HepG2 (cell line): ENCODE data around the gene CASR. TPM values are rescaled to one million over a fixed set of nuclear protein-coding genes. Genes with fewer than 3 reads are reported as not detected.

Source experiments
- CSRNP1 ChIP-seq: sonication (generic); formaldehyde crosslinking; IDR thresholded peaks from 2 replicates; pipeline ENCODE4 v1.8.1; 2023; ENCODE audit warnings: mild to moderate bottlenecking, missing genetic modification reagents
- DBP ChIP-seq: sonication (generic); formaldehyde crosslinking; IDR thresholded peaks from 2 replicates; pipeline ENCODE4 v1.4.0; 2020; ENCODE audit warnings: missing genetic modification reagents; ENCODE audit errors: not compliant biosample characterization
- HNF4A ChIP-seq: sonication (generic); formaldehyde crosslinking; IDR thresholded peaks from 2 replicates; pipeline ENCODE4 v1.4.0; 2020; ENCODE audit warnings: missing genetic modification reagents
- HNRNPK ChIP-seq: fragments of 200-400 bp; formaldehyde crosslinking; IDR thresholded peaks from 2 replicates; pipeline ENCODE4 v1.6.1; 2018; ENCODE audit warnings: low read length, low read depth, moderate library complexity, mild to moderate bottlenecking; ENCODE audit not compliant: poor library complexity, severe bottlenecking
- JUNB ChIP-seq: sonication (generic); formaldehyde crosslinking; IDR thresholded peaks from 2 replicates; pipeline ENCODE4 v1.8.0; 2022; ENCODE audit warnings: missing genetic modification reagents, mild to moderate bottlenecking, borderline replicate concordance
- MEIS2 ChIP-seq: sonication (generic); formaldehyde crosslinking; IDR thresholded peaks from 2 replicates; pipeline ENCODE4 v1.9.0; 2021; ENCODE audit warnings: mild to moderate bottlenecking, missing genetic modification reagents
- MIXL1 ChIP-seq: IDR thresholded peaks from 2 replicates; pipeline ENCODE4 v1.6.1; 2016
- PHF8 ChIP-seq: sonication (generic); formaldehyde crosslinking; IDR thresholded peaks from 2 replicates; pipeline ENCODE4 v1.5.0; 2020; ENCODE audit warnings: missing genetic modification reagents
- REPIN1 ChIP-seq: sonication (generic); formaldehyde crosslinking; IDR thresholded peaks from 2 replicates; pipeline ENCODE4 v1.8.0; 2022; ENCODE audit warnings: missing genetic modification reagents, low read depth, mild to moderate bottlenecking, borderline replicate concordance
- SMAD3 ChIP-seq: sonication (generic); formaldehyde crosslinking; IDR thresholded peaks from 2 replicates; pipeline ENCODE4 v1.4.0; 2020; ENCODE audit warnings: missing genetic modification reagents
- SOX6 ChIP-seq, 2 experiments: fragments of 450-650 bp in 1 of 2; sonication (generic) in 1 of 2; formaldehyde crosslinking in 1 of 2; IDR thresholded peaks; 2 replicates each; pipeline versions ENCODE4 v1.4.0 to v1.6.1; 2017 to 2020; ENCODE audit warnings: antibody characterized with exemption in 1 of 2, mild to moderate bottlenecking in 1 of 2, missing genetic modification reagents in 1 of 2
- TGIF2 ChIP-seq: IDR thresholded peaks from 2 replicates; pipeline ENCODE4 v1.6.1; 2016; ENCODE audit warnings: control low read depth, missing compliant biosample characterization
- THYN1 ChIP-seq: sonication (generic); formaldehyde crosslinking; IDR thresholded peaks from 2 replicates; pipeline ENCODE4 v1.8.1; 2023; ENCODE audit warnings: low read depth, mild to moderate bottlenecking, moderate library complexity, missing genetic modification reagents, borderline replicate concordance
- U2AF1 ChIP-seq: fragments of 200-400 bp; formaldehyde crosslinking; optimal IDR thresholded peaks from 2 replicates; pipeline ENCODE3; 2017; ENCODE audit warnings: mild to moderate bottlenecking, low read depth, low read length
- ZBTB7B ChIP-seq: sonication (generic); formaldehyde crosslinking; IDR thresholded peaks from 2 replicates; pipeline ENCODE4 v1.4.0; 2020; ENCODE audit warnings: missing genetic modification reagents
- ZNF326 ChIP-seq: sonication (generic); formaldehyde crosslinking; IDR thresholded peaks from 2 replicates; pipeline ENCODE4 v1.4.0; 2020; ENCODE audit warnings: missing genetic modification reagents, borderline replicate concordance
- ZNF431 ChIP-seq: sonication (generic); formaldehyde crosslinking; IDR thresholded peaks from 2 replicates; pipeline ENCODE4 v1.9.0; 2022; ENCODE audit warnings: missing genetic modification reagents, low read depth, mild to moderate bottlenecking, borderline replicate concordance
- ZNF724P ChIP-seq: sonication (generic); formaldehyde crosslinking; IDR thresholded peaks from 2 replicates; pipeline ENCODE4 v1.8.0; 2022; ENCODE audit warnings: missing genetic modification reagents, borderline replicate concordance
- polyA plus RNA-seq, 8 experiments: library from polyadenylated mRNA; depleted of rRNA in 3 of 8; stranded (reverse) in 7 of 8; unstranded in 1 of 8; fragments of >200 nt; fragmentation: Illumina TruSeq in 4 of 8; extraction: Trizol in 4 of 8; gene quantifications; 2 replicates each; pipeline versions ENCODE4 v1.2.1 to v1.2.3, GENCODE V29; 2011 to 2016; ENCODE audit warnings: low read depth in 4 of 8, missing spikeins in 1 of 8, mixed read lengths in 1 of 8; ENCODE audit not compliant: insufficient read depth in 1 of 8
- total RNA-seq, 5 experiments: library from RNA; depleted of rRNA; stranded (reverse); fragments of >200 nt; fragmentation: Illumina TruSeq; extraction: Trizol; gene quantifications; 2 replicates each; pipeline ENCODE4 v1.2.3, GENCODE V29; 2016; ENCODE audit warnings: low read depth in 1 of 5
- TF ChIP-seq, protein P1 (sequence below), 2 experiments: sonication (generic) in 1 of 2; formaldehyde crosslinking in 1 of 2; IDR thresholded peaks; 2 replicates each; pipeline versions ENCODE4 v1.4.0 to v1.6.1; 2018 to 2020; ENCODE audit warnings: missing genetic modification reagents in 2 of 2, borderline replicate concordance in 1 of 2, low read depth in 1 of 2, mild to moderate bottlenecking in 1 of 2, missing biosample characterization in 1 of 2
- TF ChIP-seq, protein P2 (sequence below): sonication (generic); formaldehyde crosslinking; IDR thresholded peaks from 2 replicates; pipeline ENCODE4 v1.5.0; 2020; ENCODE audit warnings: mild to moderate bottlenecking, missing genetic modification reagents, borderline replicate concordance

CASR gene
- total and polyA plus RNA-seq, 2 of the 13 experiments (the other 11 are each of a cell fraction or from before 2014, with no cell fraction given), result not detected

GRCh38 chr3:122305818-122306621 lies 122.6 kb downstream of the CASR start (continued):
- TF ChIP-seq, protein P1, sequence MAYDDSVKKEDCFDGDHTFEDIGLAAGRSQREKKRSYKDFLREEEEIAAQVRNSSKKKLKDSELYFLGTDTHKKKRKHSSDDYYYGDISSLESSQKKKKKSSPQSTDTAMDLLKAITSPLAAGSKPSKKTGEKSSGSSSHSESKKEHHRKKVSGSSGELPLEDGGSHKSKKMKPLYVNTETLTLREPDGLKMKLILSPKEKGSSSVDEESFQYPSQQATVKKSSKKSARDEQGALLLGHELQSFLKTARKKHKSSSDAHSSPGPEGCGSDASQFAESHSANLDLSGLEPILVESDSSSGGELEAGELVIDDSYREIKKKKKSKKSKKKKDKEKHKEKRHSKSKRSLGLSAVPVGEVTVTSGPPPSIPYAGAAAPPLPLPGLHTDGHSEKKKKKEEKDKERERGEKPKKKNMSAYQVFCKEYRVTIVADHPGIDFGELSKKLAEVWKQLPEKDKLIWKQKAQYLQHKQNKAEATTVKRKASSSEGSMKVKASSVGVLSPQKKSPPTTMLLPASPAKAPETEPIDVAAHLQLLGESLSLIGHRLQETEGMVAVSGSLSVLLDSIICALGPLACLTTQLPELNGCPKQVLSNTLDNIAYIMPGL (CRISPR knock-in tag; IDR thresholded peaks at IDR 0.05; ENCODE audit: borderline replicate concordance in 1 of 2, low read depth in 1 of 2), result peak; percentile 42 to 66; a peak in 3 of 4 replicates
- TF ChIP-seq HNF4A (CRISPR knock-in tag), result peak; percentile 82
- no peak for TF ChIP-seq MEIS2 (CRISPR knock-in tag)
- TF ChIP-seq THYN1 (CRISPR knock-in tag), result no peak
- TF ChIP-seq REPIN1 (CRISPR knock-in tag), result peak; percentile 52; the same call in 1 of the 2 replicates
- TF ChIP-seq U2AF1, result no peak
- TF ChIP-seq HNRNPK, result no peak
- TF ChIP-seq ZNF724P, result no peak
- no peak for TF ChIP-seq MIXL1 (CRISPR knock-in tag)
- TF ChIP-seq SOX6 (IDR thresholded peaks at IDR 0.05), result no peak
- 0 out of 2 replicates have a peak, but pooled peaks have one; percentile 12 for TF ChIP-seq SOX6 (CRISPR knock-in tag; IDR thresholded peaks at IDR 0.05)
- TF ChIP-seq CSRNP1 (CRISPR knock-in tag), result no peak
- no peak for TF ChIP-seq ZNF431 (CRISPR knock-in tag)
- TF ChIP-seq, protein P2, sequence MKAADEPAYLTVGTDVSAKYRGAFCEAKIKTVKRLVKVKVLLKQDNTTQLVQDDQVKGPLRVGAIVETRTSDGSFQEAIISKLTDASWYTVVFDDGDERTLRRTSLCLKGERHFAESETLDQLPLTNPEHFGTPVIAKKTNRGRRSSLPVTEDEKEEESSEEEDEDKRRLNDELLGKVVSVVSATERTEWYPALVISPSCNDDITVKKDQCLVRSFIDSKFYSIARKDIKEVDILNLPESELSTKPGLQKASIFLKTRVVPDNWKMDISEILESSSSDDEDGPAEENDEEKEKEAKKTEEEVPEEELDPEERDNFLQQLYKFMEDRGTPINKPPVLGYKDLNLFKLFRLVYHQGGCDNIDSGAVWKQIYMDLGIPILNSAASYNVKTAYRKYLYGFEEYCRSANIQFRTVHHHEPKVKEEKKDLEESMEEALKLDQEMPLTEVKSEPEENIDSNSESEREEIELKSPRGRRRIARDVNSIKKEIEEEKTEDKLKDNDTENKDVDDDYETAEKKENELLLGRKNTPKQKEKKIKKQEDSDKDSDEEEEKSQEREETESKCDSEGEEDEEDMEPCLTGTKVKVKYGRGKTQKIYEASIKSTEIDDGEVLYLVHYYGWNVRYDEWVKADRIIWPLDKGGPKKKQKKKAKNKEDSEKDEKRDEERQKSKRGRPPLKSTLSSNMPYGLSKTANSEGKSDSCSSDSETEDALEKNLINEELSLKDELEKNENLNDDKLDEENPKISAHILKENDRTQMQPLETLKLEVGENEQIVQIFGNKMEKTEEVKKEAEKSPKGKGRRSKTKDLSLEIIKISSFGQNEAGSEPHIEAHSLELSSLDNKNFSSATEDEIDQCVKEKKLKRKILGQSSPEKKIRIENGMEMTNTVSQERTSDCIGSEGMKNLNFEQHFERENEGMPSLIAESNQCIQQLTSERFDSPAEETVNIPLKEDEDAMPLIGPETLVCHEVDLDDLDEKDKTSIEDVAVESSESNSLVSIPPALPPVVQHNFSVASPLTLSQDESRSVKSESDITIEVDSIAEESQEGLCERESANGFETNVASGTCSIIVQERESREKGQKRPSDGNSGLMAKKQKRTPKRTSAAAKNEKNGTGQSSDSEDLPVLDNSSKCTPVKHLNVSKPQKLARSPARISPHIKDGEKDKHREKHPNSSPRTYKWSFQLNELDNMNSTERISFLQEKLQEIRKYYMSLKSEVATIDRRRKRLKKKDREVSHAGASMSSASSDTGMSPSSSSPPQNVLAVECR, result no peak
- no peak for TF ChIP-seq PHF8
- TF ChIP-seq DBP (CRISPR knock-in tag), result no peak
- no peak for TF ChIP-seq ZBTB7B (CRISPR knock-in tag)
- no peak for TF ChIP-seq ZNF326 (CRISPR knock-in tag)
- no peak for TF ChIP-seq JUNB (CRISPR knock-in tag)
- TF ChIP-seq SMAD3 (CRISPR knock-in tag), result no peak
- TF ChIP-seq TGIF2, result no peak
